Activated naive CD4-positive, alpha-beta T cell treated with anti-CD3 and anti-CD28 coated beads for 36 hours (primary cell): ENCODE data around the gene LRP1B. TPM values are rescaled to one million over a fixed set of nuclear protein-coding genes. Genes with fewer than 3 reads are reported as not detected.
"Not testable (repeated sequence)": the region's sequence is repeated elsewhere in the genome, so short reads cannot be mapped to it uniquely, and the experiment has no call there.

Experiments used
- CTCF ChIA-PET: fragments of 350-600 bp; sonication (Branson Sonifier 250); formaldehyde crosslinking; loops from one replicate; lab custom pipeline; 2021; ENCODE audit warnings: antibody characterized with exemption; lab: Charles Lee
- DNase-seq: peaks from one replicate; pipeline ENCODE4 v3.0.0-alpha.2; 2020
- H3K27ac Mint-ChIP-seq: one replicate; pipeline ENCODE4 v1.8.0; 2021; ENCODE audit warnings: mild to moderate bottlenecking, mixed read lengths
- H3K27me3 Mint-ChIP-seq: one replicate; pipeline ENCODE4 v1.8.0; 2021; ENCODE audit warnings: low read depth, mixed read lengths
- H3K36me3 Mint-ChIP-seq: one replicate; pipeline ENCODE4 v1.8.0; 2021; ENCODE audit warnings: low read depth, mixed read lengths
- H3K4me1 Mint-ChIP-seq: one replicate; pipeline ENCODE4 v1.8.0; 2021; ENCODE audit warnings: low read depth, mixed read lengths
- H3K4me3 Mint-ChIP-seq: one replicate; pipeline ENCODE4 v1.8.0; 2021; ENCODE audit warnings: mild to moderate bottlenecking, moderate library complexity, mixed read lengths
- H3K9me3 Mint-ChIP-seq: one replicate; pipeline ENCODE4 v1.8.0; 2021; ENCODE audit warnings: mixed read lengths
- intact Hi-C: fragments of 100-400 bp; cut with micrococcal nuclease; formaldehyde crosslinking; loops from one replicate; pipeline ENCODE4 v1.15.1; 2023
- total RNA-seq, 2 experiments: library from RNA; stranded (reverse); gene quantifications; one replicate each; pipeline ENCODE4 v1.2.3, GENCODE V29; 2021

The LRP1B gene
- total RNA-seq, 2 experiments from 2014 or later = not detected

DNA sequence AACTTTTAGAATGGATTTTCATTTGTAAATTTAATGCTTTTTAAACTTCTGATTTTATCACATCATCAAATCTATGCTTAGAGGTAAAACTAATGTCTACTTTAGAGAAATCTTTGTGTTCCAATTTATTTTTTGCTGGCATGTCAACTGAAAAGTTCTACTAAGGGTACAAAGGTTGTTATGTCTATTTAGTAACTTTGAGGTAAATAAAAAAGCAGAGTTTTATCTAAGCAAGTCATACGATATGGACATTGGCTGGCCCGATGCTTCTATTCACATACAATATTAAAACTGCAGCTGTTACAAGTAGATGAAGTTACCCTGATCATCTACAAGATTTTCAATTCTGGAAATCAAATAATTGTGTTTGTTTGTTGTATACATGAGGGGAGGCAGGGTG is 1575.1 kb downstream of the LRP1B start:
- no peaks in the 10 kb centered on the region for H3K4me1 Mint-ChIP-seq
- intact Hi-C loops = no loop called here
- no peak for DNase-seq
- no peaks in the 10 kb centered on the region for H3K36me3 Mint-ChIP-seq
- peaks cover 4% of the 10 kb centered on the region for H3K9me3 Mint-ChIP-seq
- no peaks in the 10 kb centered on the region for H3K27me3 Mint-ChIP-seq
- no peak overlapping the region for H3K4me3 Mint-ChIP-seq
- H3K27ac Mint-ChIP-seq = no peak overlapping the region
- CTCF ChIA-PET = no interaction called here

DNA sequence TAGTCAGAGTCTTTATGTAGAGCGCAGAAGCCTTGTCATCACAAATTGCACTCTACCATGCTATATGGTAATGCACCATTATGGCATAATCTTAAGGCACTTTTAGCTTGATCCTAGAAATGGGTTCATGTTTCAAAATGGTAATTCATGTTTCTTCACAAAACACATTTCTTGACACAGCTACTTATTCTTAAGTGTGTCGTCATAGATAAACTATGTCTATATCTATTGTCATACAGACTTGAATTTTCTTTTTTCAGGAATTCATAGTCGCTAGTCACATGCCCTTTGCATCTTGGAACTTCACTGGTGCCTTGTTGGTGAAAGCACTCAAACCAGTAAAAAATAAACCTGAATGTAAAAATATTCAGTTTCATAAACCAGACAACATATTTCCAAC is 1578.2 kb downstream of the LRP1B start:
- Mint-ChIP-seq H3K4me1 (no peaks in the 10 kb centered on the region), H3K27ac (no peak overlapping the region), H3K9me3 (peaks cover 3% of the 10 kb centered on the region), H3K4me3 (no peak overlapping the region), H3K36me3 (no peaks in the 10 kb centered on the region), H3K27me3 (no peaks in the 10 kb centered on the region)
- CTCF ChIA-PET = no interaction called here
- no peak for DNase-seq
- intact Hi-C loops = no loop called here

DNA sequence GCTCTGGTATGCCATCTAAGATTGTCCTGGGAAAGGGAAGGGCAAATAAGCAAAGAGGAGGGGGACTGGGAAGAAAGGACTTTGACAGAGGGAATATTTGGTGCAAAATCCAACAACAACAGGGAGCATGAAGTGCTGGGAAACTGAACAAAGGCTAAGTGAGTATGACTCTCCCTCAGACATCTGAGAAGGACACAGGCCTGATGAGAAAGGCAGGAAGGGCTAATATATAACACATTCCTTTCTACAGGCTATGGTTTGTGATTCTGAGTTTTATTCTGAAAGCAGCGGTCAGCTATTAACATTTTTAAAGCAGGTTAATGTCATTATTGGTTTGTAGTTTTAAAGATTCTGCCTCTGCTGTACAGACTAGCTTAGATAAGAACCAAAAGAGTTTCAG is 1579.5 kb downstream of the LRP1B start:
- CTCF ChIA-PET = no interaction called here
- no peaks in the 10 kb centered on the region for H3K27me3 Mint-ChIP-seq

DNA sequence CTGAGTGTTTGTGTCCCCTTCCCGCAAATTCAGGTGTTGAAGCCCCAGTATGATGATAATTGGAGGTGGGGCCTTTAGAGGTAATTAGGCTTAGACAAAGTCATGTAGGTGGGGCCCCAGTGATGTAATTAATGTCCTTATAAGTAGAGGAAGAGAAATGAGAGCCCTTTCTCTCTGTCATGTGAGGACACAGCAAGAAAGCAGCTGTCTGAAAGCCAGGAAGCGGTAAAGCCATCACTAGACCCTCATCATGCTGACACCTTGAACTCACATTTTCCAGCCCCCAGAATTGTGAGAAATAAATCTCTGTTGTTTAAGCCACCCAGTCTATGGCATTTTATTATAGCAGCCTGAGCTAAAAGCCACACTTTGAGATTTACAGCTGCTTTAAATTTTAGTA is 1580.0 kb downstream of the LRP1B start:
- H3K4me3 Mint-ChIP-seq = no peak overlapping the region
- intact Hi-C loops = no loop called here
- no peaks in the 10 kb centered on the region for H3K36me3 Mint-ChIP-seq
- peaks cover 1% of the 10 kb centered on the region for H3K9me3 Mint-ChIP-seq
- DNase-seq = no peak
- CTCF ChIA-PET = no interaction called here
- no peak overlapping the region for H3K27ac Mint-ChIP-seq
- H3K4me1 Mint-ChIP-seq = no peaks in the 10 kb centered on the region
- no peaks in the 10 kb centered on the region for H3K27me3 Mint-ChIP-seq

More for the DNA sequence above, 1579.5 kb downstream of the LRP1B start:
- no peak for DNase-seq
- intact Hi-C loops = no loop called here
- H3K9me3 Mint-ChIP-seq = no peaks in the 10 kb centered on the region
- H3K4me3 Mint-ChIP-seq = no peak overlapping the region
- H3K36me3 Mint-ChIP-seq = no peaks in the 10 kb centered on the region
- H3K27ac Mint-ChIP-seq = no peak overlapping the region
- H3K4me1 Mint-ChIP-seq = no peaks in the 10 kb centered on the region

DNA sequence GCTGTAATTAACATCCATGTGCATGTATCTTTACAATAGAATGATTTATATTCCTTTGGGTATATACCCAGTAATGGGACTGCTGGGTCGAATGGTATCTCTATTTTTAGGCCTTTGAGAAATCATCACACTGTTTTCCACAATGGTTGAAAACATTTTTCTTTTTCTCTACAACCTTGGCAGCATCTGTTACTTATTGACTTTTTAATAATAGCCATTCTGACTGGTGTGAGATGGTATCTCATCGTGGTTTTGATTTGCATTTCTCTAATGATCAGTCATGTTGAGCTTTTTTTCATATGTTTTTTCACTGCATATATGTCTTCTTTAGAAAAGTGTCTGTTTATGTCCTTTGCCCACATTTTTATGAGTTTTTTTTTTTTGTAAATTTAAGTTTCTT is 1586.0 kb downstream of the LRP1B start:
- DNase-seq, H3K4me3 Mint-ChIP-seq, H3K27me3 Mint-ChIP-seq, H3K27ac Mint-ChIP-seq, intact Hi-C loops, H3K4me1 Mint-ChIP-seq, CTCF ChIA-PET, H3K36me3 Mint-ChIP-seq: not testable (repeated sequence)
- H3K9me3 Mint-ChIP-seq = peaks cover 14% of the 10 kb centered on the region

DNA sequence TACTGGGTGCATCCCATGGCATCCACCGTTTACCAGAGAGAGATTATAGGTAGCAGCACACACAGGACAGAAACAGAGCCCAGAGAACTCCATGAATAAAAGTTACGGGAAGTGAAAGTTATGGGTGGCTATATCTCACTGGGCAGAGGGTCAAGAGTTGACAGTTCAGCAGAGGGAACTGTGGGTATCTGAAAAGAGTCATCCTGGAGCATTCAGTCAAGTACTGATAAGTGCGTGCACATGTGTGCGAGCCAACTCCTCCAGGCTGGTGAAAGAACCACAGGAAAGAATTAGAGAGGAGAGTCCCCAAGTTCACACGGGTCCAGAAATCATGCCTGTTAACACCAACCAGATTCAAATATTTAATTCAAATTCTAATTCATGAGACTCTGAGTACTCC is 1588.2 kb downstream of the LRP1B start:
- no peak overlapping the region for H3K27ac Mint-ChIP-seq
- H3K36me3 Mint-ChIP-seq = no peaks in the 10 kb centered on the region
- CTCF ChIA-PET = no interaction called here
- H3K4me3 Mint-ChIP-seq = no peak overlapping the region
- H3K27me3 Mint-ChIP-seq = no peaks in the 10 kb centered on the region
- H3K9me3 Mint-ChIP-seq = peaks cover 14% of the 10 kb centered on the region
- no peaks in the 10 kb centered on the region for H3K4me1 Mint-ChIP-seq
- DNase-seq = no peak
- intact Hi-C loops = no loop called here

DNA sequence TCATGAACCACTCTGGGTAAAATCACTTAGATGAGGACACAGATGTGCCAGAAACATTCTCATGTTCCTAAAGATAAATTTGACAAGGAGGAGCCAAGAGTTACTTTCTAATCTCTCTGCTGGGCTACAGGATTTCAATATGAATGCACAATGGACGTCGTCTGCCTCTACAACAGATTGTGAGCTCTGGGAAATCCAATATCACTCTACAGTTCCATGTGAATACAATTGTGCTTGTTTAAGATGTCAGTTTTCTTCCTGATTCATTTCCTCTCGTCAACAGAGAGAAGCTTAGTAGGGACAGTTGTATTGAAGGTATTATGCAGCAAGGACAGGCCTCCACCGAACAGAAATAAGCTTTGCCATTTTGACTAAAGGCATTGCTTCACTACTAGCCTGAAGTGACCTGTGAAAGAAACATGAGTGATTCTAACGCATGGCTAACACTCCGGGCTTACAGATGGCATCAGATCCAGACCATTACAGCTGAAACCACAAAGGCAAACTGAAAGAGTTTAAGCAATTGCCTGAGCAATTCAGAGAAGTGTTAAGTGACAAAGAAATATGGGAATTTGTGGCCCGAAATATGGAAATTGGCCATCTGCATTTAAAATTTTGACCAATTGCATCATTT is 1591.5 kb downstream of the LRP1B start:
- H3K4me3 Mint-ChIP-seq = no peak overlapping the region
- CTCF ChIA-PET = no interaction called here
- no peaks in the 10 kb centered on the region for H3K27me3 Mint-ChIP-seq

DNA sequence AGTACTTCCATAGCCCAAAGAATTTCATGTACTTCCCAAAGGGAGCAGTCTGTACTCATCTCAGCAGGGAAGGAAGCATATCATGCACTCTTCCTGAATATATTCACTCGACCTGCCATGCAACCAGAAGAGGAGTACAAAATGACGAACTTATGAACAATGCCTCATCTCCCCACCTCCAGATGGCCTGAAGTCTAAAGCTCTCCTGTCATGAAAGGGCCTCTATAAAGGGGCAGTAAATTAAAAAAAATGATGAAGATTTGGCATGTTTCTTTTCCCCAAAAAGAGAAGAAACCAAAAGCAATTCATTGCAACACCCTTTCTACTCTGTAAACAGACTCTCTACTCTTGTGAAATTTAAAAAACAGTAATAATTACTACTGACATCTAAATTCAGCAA is 1601.1 kb downstream of the LRP1B start:
- no peak overlapping the region for H3K4me3 Mint-ChIP-seq
- no peaks in the 10 kb centered on the region for H3K27me3 Mint-ChIP-seq

More for the DNA sequence above, 1591.5 kb downstream of the LRP1B start:
- no peaks in the 10 kb centered on the region for H3K36me3 Mint-ChIP-seq
- no peak overlapping the region for H3K27ac Mint-ChIP-seq
- peaks cover 9% of the 10 kb centered on the region for H3K9me3 Mint-ChIP-seq
- intact Hi-C loops = no loop called here
- H3K4me1 Mint-ChIP-seq = no peaks in the 10 kb centered on the region
- no peak for DNase-seq

DNA sequence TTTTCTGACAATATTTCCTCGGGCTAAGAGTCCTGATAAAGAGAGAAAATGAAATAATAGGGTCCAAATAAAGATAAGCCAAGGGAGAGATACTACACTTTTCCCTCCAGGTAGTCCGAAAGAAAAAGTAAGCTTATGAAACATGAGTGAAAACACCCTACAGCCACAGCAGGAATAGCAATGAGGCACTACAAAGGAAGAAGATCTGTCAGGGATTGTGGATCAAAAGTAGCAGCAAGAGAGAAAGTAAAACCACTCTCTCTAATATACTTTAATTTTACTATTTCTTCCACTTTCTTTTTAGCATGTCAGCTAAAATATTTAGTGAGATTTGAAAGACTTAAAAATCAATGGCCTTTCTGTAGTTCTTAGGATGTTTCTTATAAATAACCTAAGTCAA is 1601.8 kb downstream of the LRP1B start:
- H3K27me3 Mint-ChIP-seq = no peaks in the 10 kb centered on the region
- no peaks in the 10 kb centered on the region for H3K4me1 Mint-ChIP-seq
- CTCF ChIA-PET = no interaction called here
- peaks cover 15% of the 10 kb centered on the region for H3K9me3 Mint-ChIP-seq
- H3K4me3 Mint-ChIP-seq = no peak overlapping the region
- DNase-seq = no peak
- H3K36me3 Mint-ChIP-seq = no peaks in the 10 kb centered on the region
- intact Hi-C loops = no loop called here
- no peak overlapping the region for H3K27ac Mint-ChIP-seq

More for the DNA sequence above, 1601.1 kb downstream of the LRP1B start:
- H3K27ac Mint-ChIP-seq = no peak overlapping the region
- CTCF ChIA-PET = no interaction called here
- no peak for DNase-seq
- peaks cover 17% of the 10 kb centered on the region for H3K9me3 Mint-ChIP-seq
- intact Hi-C loops = no loop called here
- no peaks in the 10 kb centered on the region for H3K36me3 Mint-ChIP-seq
- no peaks in the 10 kb centered on the region for H3K4me1 Mint-ChIP-seq

DNA sequence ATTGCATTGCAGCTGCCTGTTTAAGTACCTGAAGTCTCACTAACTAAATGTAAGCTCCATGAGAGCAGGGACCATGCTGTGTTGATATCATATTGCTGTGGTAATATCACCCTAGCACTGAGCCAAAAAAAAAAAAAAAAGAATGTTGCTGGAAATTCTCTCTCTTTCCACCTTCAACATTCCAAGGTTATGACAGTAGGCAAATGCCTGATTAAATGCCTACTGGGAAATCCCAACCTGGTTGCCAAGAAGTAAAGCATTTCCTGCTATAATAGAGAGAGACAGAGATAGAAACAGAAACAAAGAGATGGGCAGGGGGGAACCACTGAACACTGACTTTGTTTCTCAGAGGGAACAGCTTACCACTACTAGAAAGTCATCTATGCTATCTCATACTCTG is 1604.2 kb downstream of the LRP1B start:
- Mint-ChIP-seq H3K27me3 (no peaks in the 10 kb centered on the region), H3K9me3 (peaks cover 22% of the 10 kb centered on the region), H3K4me1 (no peaks in the 10 kb centered on the region), H3K27ac (no peak overlapping the region), H3K4me3 (no peak overlapping the region), H3K36me3 (no peaks in the 10 kb centered on the region)
- CTCF ChIA-PET = no interaction called here
- DNase-seq = no peak
- intact Hi-C loops = no loop called here

DNA sequence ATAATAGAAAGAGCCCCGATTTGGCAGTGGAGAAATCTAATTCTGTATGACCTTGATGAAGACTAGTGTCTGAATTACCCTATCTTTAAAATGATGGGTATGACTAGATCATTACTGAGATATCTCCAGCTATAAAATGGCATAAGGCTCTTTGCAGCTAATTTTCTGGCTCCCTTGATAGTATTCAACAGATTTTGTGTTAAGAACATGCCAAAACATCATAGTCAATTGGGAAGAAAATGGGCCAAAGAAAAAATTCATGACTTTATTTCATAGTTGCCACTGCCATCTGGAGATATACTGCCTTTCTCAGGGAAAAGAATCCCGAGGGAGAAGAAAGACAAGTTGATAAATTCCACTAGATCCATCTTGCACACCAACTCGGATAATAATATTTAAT is 1618.7 kb downstream of the LRP1B start:
- H3K4me1 Mint-ChIP-seq = no peaks in the 10 kb centered on the region
- H3K36me3 Mint-ChIP-seq = no peaks in the 10 kb centered on the region
- CTCF ChIA-PET = no interaction called here
- H3K4me3 Mint-ChIP-seq = no peak overlapping the region
- no peak overlapping the region for H3K27ac Mint-ChIP-seq
- no peaks in the 10 kb centered on the region for H3K27me3 Mint-ChIP-seq
- no peaks in the 10 kb centered on the region for H3K9me3 Mint-ChIP-seq
- no peak for DNase-seq
- intact Hi-C loops = no loop called here

DNA sequence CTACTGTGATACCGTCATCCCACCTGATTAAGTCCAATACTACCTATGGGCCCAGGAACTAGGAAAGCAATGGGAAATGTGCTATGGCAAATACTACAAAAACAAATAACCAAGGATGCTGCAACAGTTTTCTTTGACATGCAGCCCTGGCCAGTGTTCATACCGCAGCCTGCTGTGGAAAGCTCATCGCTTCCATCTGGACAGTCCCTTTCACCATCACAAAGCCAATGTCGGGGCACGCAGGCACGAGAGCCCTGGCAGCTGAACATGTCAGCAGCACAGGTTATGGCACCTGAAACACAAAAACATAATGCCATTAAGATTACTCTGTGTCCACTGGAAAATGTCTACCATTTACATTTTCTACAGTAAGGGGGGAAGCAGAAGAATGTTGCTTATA is 1621.1 kb downstream of the LRP1B start:
- no peaks in the 10 kb centered on the region for H3K36me3 Mint-ChIP-seq
- H3K9me3 Mint-ChIP-seq = no peaks in the 10 kb centered on the region
- no peak overlapping the region for H3K4me3 Mint-ChIP-seq
- intact Hi-C loops = no loop called here
- H3K27me3 Mint-ChIP-seq = no peaks in the 10 kb centered on the region
- no peak for DNase-seq
- no peak overlapping the region for H3K27ac Mint-ChIP-seq
- no peaks in the 10 kb centered on the region for H3K4me1 Mint-ChIP-seq
- CTCF ChIA-PET = no interaction called here

DNA sequence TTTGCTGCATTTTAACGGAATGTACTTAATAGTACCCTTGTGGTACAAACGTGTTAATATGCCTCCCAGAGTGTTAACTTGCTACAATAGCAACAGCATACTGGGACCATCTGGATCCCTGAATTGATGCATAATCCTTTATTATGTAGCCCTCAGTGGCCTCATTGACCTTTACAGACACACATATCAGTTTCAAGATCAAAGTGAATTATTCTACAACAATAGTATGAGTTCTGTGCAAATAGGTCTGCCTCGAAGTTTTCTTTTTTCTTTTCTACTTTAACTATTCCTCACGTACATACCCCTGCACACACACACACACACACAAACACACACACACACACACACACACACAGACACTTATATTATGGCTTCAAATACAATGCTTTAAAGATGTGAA is 1622.1 kb downstream of the LRP1B start:
- intact Hi-C loops = no loop called here
- H3K36me3 Mint-ChIP-seq = no peaks in the 10 kb centered on the region
- CTCF ChIA-PET = no interaction called here

More for the DNA sequence above, 1622.1 kb downstream of the LRP1B start:
- Mint-ChIP-seq H3K27me3 (no peaks in the 10 kb centered on the region), H3K4me1 (no peaks in the 10 kb centered on the region), H3K9me3 (no peaks in the 10 kb centered on the region), H3K4me3 (no peak overlapping the region), H3K27ac (no peak overlapping the region)
- DNase-seq = no peak
